Mucosa of descending colon (tissue), 3 donors: ENCODE measurements around the gene PSMC5. TPM values are rescaled to one million over a fixed set of nuclear protein-coding genes. Genes with fewer than 3 reads are reported as not detected.

Experiments used
- ATAC-seq: fragments of 200-7000 bp; cut with Tn5 transposase; one replicate; pipeline ENCODE4 v1.9.1; 2020; ENCODE audit warnings: mild to moderate bottlenecking, moderate library complexity
- DNase-seq, 3 donors: peaks; one replicate each; pipeline ENCODE4 v3.0.0-alpha.2; 2020
- H3K36me3 ChIP-seq: fragments of 200-600 bp; one replicate; pipeline ENCODE4 v1.8.0; 2021; ENCODE audit warnings: low read depth, mild to moderate bottlenecking
- H3K4me1 ChIP-seq: fragments of 200-600 bp; one replicate; pipeline ENCODE4 v1.8.0; 2021; ENCODE audit warnings: low read depth, mild to moderate bottlenecking
- H3K4me3 ChIP-seq: fragments of 200-600 bp; one replicate; pipeline ENCODE4 v1.8.0; 2021; ENCODE audit warnings: mild to moderate bottlenecking
- H3K9me3 ChIP-seq: fragments of 200-600 bp; one replicate; pipeline ENCODE4 v1.8.0; 2021; ENCODE audit warnings: mild to moderate bottlenecking
- CTCF ChIP-seq: fragments of 200-600 bp; IDR thresholded peaks from one replicate; pipeline ENCODE4 v1.8.0; 2022; ENCODE audit warnings: antibody characterized with exemption, mild to moderate bottlenecking
- intact Hi-C, 2 donors: fragments of 100-400 bp; cut with DNase I in 1 of 2; cut with micrococcal nuclease in 1 of 2; formaldehyde crosslinking; loops; one replicate each; pipeline versions ENCODE4 v1.11.0 to v1.11.1; 2022; cut with DNase I, micrococcal nuclease
- total RNA-seq, 3 donors: library from RNA; stranded (reverse); fragmentation: NEBNext Ultra II Directional in 2 of 3; extraction: Animal tissue kit (Norgen Biotek cat#: 25700) in 2 of 3; gene quantifications; one replicate each; pipeline versions ENCODE4 v1.2.1 to v1.2.4, GENCODE V29; 2021 to 2023
- donor health status: DM: no; HTN: no; CAD: no; lungs with moderate emphysema.
- donor health status: DM: no; HTN: no; CAD: no.
- donor health status: DM: no; HTN: yes; CAD: no.

The PSMC5 gene
- total RNA-seq, 3 donors from 2014 or later, result 73.3 to 151 (median 96.4) TPM

GRCh38 chr17:63821804-63822203 is 5.4 kb upstream of the PSMC5 start:
- Histone ChIP-seq H3K4me3 (no peak overlapping the region), H3K36me3 (peaks cover 23% of the 10 kb centered on the region), H3K9me3 (no peaks in the 10 kb centered on the region), H3K4me1 (peaks cover 9% of the 10 kb centered on the region)
- intact Hi-C loops, result loop anchor here in 1 of 2 donors (10.0 kb wide), 1 partner anchor 47 kb away; the partner anchor contains the start of genes CCDC47 and DDX42
- TF ChIP-seq CTCF, result no peak
- no peak for ATAC-seq
- no peak for DNase-seq

- peaks cover 21% of the 10 kb centered on the region for H3K36me3 ChIP-seq
- TF ChIP-seq CTCF, result no peak
- DNase-seq, result no peak
- H3K4me3 ChIP-seq, result no peak overlapping the region
- peaks cover 9% of the 10 kb centered on the region for H3K4me1 ChIP-seq
- intact Hi-C loops, result loop anchor here in 1 of 2 donors (10.0 kb wide), 1 partner anchor 48 kb away; the partner anchor contains the start of genes CCDC47 and DDX42
- H3K9me3 ChIP-seq, result no peaks in the 10 kb centered on the region
- ATAC-seq, result no peak
Observed at GRCh38 chr17:63822537-63822936, 4.7 kb upstream of the PSMC5 start.

- no peaks in the 10 kb centered on the region for H3K9me3 ChIP-seq
- intact Hi-C loops, result loop anchor here in 1 of 2 donors (10.0 kb wide), 1 partner anchor 49 kb away; the partner anchor contains the start of genes CCDC47 and DDX42
- ATAC-seq (no peak), DNase-seq (no peak)
- H3K4me1 ChIP-seq, result peaks cover 18% of the 10 kb centered on the region
- peaks cover 12% of the 10 kb centered on the region for H3K36me3 ChIP-seq
- H3K4me3 ChIP-seq, result no peak overlapping the region
- no peak for TF ChIP-seq CTCF
Observed at GRCh38 chr17:63823659-63824331, 3.4 kb upstream of the PSMC5 start.

- peaks cover 19% of the 10 kb centered on the region for H3K4me1 ChIP-seq
- peaks cover 12% of the 10 kb centered on the region for H3K36me3 ChIP-seq
- no peak for TF ChIP-seq CTCF
- intact Hi-C loops, result loop anchor here in 1 of 2 donors (10.0 kb wide), 1 partner anchor 50 kb away; the partner anchor contains the start of genes CCDC47 and DDX42
- DNase-seq, result no peak
- no peak for ATAC-seq
- no peak overlapping the region for H3K4me3 ChIP-seq
- H3K9me3 ChIP-seq, result no peaks in the 10 kb centered on the region
Observed at GRCh38 chr17:63824362-63824761, 2.9 kb upstream of the PSMC5 start.

- Histone ChIP-seq H3K4me1 (peaks cover 16% of the 10 kb centered on the region), H3K36me3 (peaks cover 22% of the 10 kb centered on the region), H3K4me3 (peak overlapping the region; percentile 65), H3K9me3 (no peaks in the 10 kb centered on the region)
- no peak for TF ChIP-seq CTCF
- ATAC-seq (peak; percentile 6), DNase-seq (no peak)
- intact Hi-C loops, result loop anchor here in 1 of 2 donors (10.0 kb wide), 1 partner anchor 52 kb away; the partner anchor contains the start of genes CCDC47 and DDX42
Observed at GRCh38 chr17:63826468-63827001, 696 bp upstream of the PSMC5 start.
